WTC11 (cell line): ENCODE measurements around the gene ARHGAP26. TPM values are rescaled to one million over a fixed set of nuclear protein-coding genes. Genes with fewer than 3 reads are reported as not detected.
A peak's percentile ranks its signal among the peaks of the same experiment; 100 is the strongest.
"Not testable (repeated sequence)": the region's sequence is repeated elsewhere in the genome, so short reads cannot be mapped to it uniquely, and the experiment has no call there.

Experiments
- ATAC-seq: fragments of 200-7000 bp; cut with Tn5 transposase; 2 replicates; pipeline ENCODE4 v1.10.0; 2021; ENCODE audit warnings: mild to moderate bottlenecking, moderate library complexity
- CTCF ChIA-PET: fragments of 300-600 bp; sonication (Branson Sonifier 250); formaldehyde crosslinking; loops from one replicate; lab custom pipeline; 2021; ENCODE audit warnings: antibody characterized with exemption; lab: Charles Lee
- POLR2A ChIA-PET: fragments of 350-600 bp; sonication (Branson Sonifier 250); formaldehyde crosslinking; loops from one replicate; lab custom pipeline; 2021; ENCODE audit warnings: antibody characterized with exemption; lab: Charles Lee
- DNase-seq: peaks from one replicate; pipeline ENCODE4 v3.0.0; 2021; ENCODE audit warnings: low spot score
- H3K27ac Mint-ChIP-seq: 2 replicates; pipeline ENCODE4 v1.8.0; 2021; ENCODE audit warnings: mixed read lengths
- H3K27me3 Mint-ChIP-seq: 2 replicates; pipeline ENCODE4 v1.8.0; 2021; ENCODE audit warnings: low read depth, mild to moderate bottlenecking, moderate library complexity, mixed read lengths
- H3K36me3 Mint-ChIP-seq: 2 replicates; pipeline ENCODE4 v1.8.0; 2021; ENCODE audit warnings: mixed read lengths
- H3K4me1 Mint-ChIP-seq: 2 replicates; pipeline ENCODE4 v1.8.0; 2022; ENCODE audit warnings: mixed read lengths
- H3K4me3 Mint-ChIP-seq: 2 replicates; pipeline ENCODE4 v1.8.0; 2021; ENCODE audit warnings: mild to moderate bottlenecking, moderate library complexity, mixed read lengths
- H3K9me3 Mint-ChIP-seq: 2 replicates; pipeline ENCODE4 v1.8.0; 2021; ENCODE audit warnings: mixed read lengths
- FOXK1 ChIP-seq: sonication (generic); formaldehyde crosslinking; IDR thresholded peaks from 2 replicates; pipeline ENCODE4 v1.8.0; 2022; ENCODE audit warnings: mild to moderate bottlenecking, moderate library complexity, missing genetic modification reagents
- MXD4 ChIP-seq: fragments of 250-450 bp; sonication (Bioruptor Pico); IDR thresholded peaks from 2 replicates; pipeline ENCODE4 v1.8.0; 2021; ENCODE audit warnings: mild to moderate bottlenecking, moderate library complexity, borderline replicate concordance
- NFE2L1 ChIP-seq: sonication (generic); formaldehyde crosslinking; IDR thresholded peaks from 2 replicates; pipeline ENCODE4 v1.8.1; 2023; ENCODE audit warnings: missing genetic modification reagents
- NR3C1 ChIP-seq: sonication (generic); formaldehyde crosslinking; conservative IDR thresholded peaks from 2 replicates; pipeline ENCODE4 v1.8.1; 2023; ENCODE audit warnings: low read depth, mild to moderate bottlenecking, missing genetic modification reagents
- SMAD4 ChIP-seq: sonication (generic); formaldehyde crosslinking; IDR thresholded peaks from 2 replicates; pipeline ENCODE4 v1.8.0; 2022; ENCODE audit warnings: mild to moderate bottlenecking, missing genetic modification reagents
- TCF7 ChIP-seq: sonication (generic); formaldehyde crosslinking; IDR thresholded peaks from 2 replicates; pipeline ENCODE4 v1.8.0; 2022; ENCODE audit warnings: mild to moderate bottlenecking, low read depth, missing genetic modification reagents, moderate library complexity
- ZNF138 ChIP-seq: sonication (generic); formaldehyde crosslinking; conservative IDR thresholded peaks from 2 replicates; pipeline ENCODE4 v1.8.1; 2022; ENCODE audit warnings: mild to moderate bottlenecking, moderate library complexity, missing genetic modification reagents
- ZNF219 ChIP-seq: sonication (generic); formaldehyde crosslinking; IDR thresholded peaks from 2 replicates; pipeline ENCODE4 v1.8.0; 2023; ENCODE audit warnings: missing genetic modification reagents, mild to moderate bottlenecking, borderline replicate concordance
- ZNF396 ChIP-seq: fragments of 250-450 bp; sonication (Bioruptor Pico); IDR thresholded peaks from 2 replicates; pipeline ENCODE4 v1.8.0; 2021; ENCODE audit warnings: mild to moderate bottlenecking, moderate library complexity, borderline replicate concordance
- total RNA-seq: library from RNA; stranded (reverse); gene quantifications from 3 replicates; pipeline ENCODE4 v1.2.3, GENCODE V29; 2021
- TF ChIP-seq, protein P1 (sequence below): fragments of 250-450 bp; sonication (Bioruptor Pico); conservative IDR thresholded peaks from 2 replicates; pipeline ENCODE4 v1.9.0; 2021; ENCODE audit warnings: mild to moderate bottlenecking
- TF ChIP-seq, protein P2 (sequence below): sonication (generic); formaldehyde crosslinking; IDR thresholded peaks from 2 replicates; pipeline ENCODE4 v1.8.1; 2022; ENCODE audit warnings: missing genetic modification reagents, borderline replicate concordance
- TF ChIP-seq, protein P3 (sequence below): fragments of 200-600 bp; IDR thresholded peaks from 2 replicates; pipeline ENCODE4 v1.8.0; 2022; ENCODE audit warnings: antibody characterized with exemption
- TF ChIP-seq, protein P4 (sequence below): sonication (generic); formaldehyde crosslinking; IDR thresholded peaks from 2 replicates; pipeline ENCODE4 v1.8.1; 2022; ENCODE audit warnings: low read depth, mild to moderate bottlenecking, moderate library complexity, missing genetic modification reagents, borderline replicate concordance
- TF ChIP-seq, protein P5 (sequence below): sonication (generic); formaldehyde crosslinking; IDR thresholded peaks from 2 replicates; pipeline ENCODE4 v1.8.1; 2022; ENCODE audit warnings: mild to moderate bottlenecking, missing genetic modification reagents, moderate library complexity, borderline replicate concordance

The ARHGAP26 gene
- total RNA-seq, 1 experiment from 2014 or later, result 22.3 TPM

DNA sequence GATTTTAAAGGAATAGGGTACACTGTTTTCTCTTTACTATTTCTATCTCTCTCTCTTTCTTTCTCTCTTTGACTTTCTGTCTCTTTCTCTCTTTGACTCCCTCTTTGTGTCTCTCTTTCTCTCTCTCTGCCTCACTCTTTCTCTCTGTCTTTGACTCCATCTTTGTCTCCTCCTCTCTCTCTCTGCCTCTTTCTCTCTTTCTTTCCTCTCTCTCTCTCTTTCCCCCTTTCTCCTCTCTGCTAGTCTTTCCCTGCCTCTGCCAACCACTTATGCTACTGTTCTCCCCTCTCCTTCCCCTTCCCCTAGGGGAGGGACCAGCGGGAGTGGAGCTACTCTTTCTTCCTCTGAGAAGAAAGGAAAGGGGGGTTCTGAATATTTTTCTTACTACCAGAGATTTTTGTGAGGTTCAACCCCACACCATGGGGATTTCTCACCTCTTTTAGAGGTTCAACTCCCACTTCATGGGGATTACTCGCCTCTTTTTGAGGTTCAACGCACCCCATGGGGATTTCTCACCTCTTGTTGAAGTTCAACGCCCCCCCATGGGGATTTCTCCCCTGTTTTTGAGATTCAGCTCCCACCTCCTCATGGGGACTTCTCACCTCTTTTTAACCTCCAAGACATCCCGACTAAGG, 323.4 kb downstream of the ARHGAP26 start:
- DNase-seq (no peak), ATAC-seq (peak; percentile 11)
- Mint-ChIP-seq H3K36me3 (peaks cover 5% of the 10 kb centered on the region; the same call in 1 of the 2 replicates), H3K4me1 (peaks cover 65% of the 10 kb centered on the region), H3K27ac (peak overlapping the region; percentile 48; the same call in 1 of the 2 replicates), H3K4me3 (peak overlapping the region; percentile 53), H3K9me3 (0 out of 2 replicates have a peak, but pooled peaks cover 5% of the 10 kb centered on the region), H3K27me3 (no peaks in the 10 kb centered on the region)
- TF ChIP-seq, protein P1, sequence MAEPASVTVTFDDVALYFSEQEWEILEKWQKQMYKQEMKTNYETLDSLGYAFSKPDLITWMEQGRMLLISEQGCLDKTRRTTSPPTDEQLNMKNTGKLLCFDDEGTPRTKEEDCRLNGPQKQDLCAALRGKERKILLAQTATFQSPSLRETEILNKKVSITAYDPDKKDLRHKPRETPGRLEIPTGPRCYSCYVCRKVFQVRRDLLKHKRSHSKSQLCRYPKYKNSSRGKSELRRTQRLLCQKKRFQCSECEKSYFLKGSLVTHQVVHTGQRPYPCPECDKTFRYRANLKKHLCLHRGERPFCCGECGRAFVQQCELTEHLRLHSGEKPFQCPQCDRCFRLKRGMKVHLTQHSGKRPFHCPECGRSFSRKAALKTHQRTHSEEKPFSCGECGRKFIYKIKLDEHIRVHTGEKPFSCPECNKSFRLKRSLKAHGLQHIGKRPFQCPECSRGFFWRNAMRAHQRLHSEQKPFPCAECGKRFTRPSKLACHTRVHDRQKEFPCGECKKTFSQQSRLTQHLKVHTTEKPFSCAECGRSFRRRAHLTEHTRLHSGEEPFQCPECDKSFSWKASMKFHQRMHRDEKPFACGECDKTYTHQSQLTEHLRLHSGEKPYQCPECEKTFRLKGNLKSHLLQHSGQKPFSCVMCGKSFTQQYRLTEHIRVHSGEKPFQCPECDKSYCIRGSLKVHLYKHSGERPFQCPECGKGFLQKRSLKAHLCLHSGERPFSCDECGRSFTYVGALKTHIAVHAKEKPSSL (CRISPR knock-in tag), result no peak
- TF ChIP-seq, protein P2, sequence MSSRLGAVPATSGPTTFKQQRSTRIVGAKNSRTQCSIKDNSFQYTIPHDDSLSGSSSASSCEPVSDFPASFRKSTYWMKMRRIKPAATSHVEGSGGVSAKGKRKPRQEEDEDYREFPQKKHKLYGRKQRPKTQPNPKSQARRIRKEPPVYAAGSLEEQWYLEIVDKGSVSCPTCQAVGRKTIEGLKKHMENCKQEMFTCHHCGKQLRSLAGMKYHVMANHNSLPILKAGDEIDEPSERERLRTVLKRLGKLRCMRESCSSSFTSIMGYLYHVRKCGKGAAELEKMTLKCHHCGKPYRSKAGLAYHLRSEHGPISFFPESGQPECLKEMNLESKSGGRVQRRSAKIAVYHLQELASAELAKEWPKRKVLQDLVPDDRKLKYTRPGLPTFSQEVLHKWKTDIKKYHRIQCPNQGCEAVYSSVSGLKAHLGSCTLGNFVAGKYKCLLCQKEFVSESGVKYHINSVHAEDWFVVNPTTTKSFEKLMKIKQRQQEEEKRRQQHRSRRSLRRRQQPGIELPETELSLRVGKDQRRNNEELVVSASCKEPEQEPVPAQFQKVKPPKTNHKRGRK (CRISPR knock-in tag), result 0 out of 2 replicates have a peak, but pooled peaks have one; percentile 61
- no peak for TF ChIP-seq ZNF396
- no peak for TF ChIP-seq NFE2L1 (CRISPR knock-in tag)
- no peak for TF ChIP-seq MXD4
- ChIA-PET CTCF (interaction anchor here (0.9 to 1.6 kb wide), 8 partner anchors 9 to 286 kb away, joined by 3 to 6 read pairs (median 4); no protein-coding TSS in a partner anchor), POLR2A (no interaction called here)

DNA sequence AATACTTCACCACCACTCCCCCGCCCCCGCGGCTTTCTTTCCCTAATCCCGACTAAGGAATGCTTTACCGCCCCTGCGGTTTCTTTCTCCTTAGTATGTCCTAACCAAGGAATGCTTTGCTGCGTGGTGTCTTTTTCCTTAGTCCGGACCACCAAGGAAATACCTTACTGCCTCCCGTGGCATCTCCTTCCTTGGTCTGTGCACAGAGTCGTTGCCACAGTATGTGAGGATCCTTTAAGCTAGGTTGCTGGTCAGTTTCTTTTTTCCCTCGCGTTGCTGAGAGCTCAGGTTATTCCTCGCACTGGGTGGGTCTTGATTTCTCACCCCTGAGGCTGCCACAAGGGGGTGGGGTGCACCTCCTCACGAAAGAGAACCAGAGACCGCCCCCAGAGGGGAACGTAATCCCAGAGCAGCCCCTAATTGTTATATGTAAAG, 323.9 kb downstream of the ARHGAP26 start:
- Mint-ChIP-seq H3K36me3 (0 out of 2 replicates have a peak, but pooled peaks cover 3% of the 10 kb centered on the region), H3K4me3 (peak overlapping the region; percentile 53), H3K27ac (peak overlapping the region; percentile 48), H3K9me3 (0 out of 2 replicates have a peak, but pooled peaks cover 5% of the 10 kb centered on the region)
- POLR2A ChIA-PET, result no interaction called here
- TF ChIP-seq, protein P3, sequence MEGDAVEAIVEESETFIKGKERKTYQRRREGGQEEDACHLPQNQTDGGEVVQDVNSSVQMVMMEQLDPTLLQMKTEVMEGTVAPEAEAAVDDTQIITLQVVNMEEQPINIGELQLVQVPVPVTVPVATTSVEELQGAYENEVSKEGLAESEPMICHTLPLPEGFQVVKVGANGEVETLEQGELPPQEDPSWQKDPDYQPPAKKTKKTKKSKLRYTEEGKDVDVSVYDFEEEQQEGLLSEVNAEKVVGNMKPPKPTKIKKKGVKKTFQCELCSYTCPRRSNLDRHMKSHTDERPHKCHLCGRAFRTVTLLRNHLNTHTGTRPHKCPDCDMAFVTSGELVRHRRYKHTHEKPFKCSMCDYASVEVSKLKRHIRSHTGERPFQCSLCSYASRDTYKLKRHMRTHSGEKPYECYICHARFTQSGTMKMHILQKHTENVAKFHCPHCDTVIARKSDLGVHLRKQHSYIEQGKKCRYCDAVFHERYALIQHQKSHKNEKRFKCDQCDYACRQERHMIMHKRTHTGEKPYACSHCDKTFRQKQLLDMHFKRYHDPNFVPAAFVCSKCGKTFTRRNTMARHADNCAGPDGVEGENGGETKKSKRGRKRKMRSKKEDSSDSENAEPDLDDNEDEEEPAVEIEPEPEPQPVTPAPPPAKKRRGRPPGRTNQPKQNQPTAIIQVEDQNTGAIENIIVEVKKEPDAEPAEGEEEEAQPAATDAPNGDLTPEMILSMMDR, result peak; percentile 22; the same call in 1 of the 2 replicates
- no peak for TF ChIP-seq FOXK1 (CRISPR knock-in tag)
- TF ChIP-seq, all 79 proteins: peak for 1
- ATAC-seq (peak; percentile 93), DNase-seq (peak; percentile 78)
- CTCF ChIA-PET, result interaction anchor here (0.9 to 1.6 kb wide), 8 partner anchors 10 to 285 kb away, joined by 3 to 6 read pairs (median 4); no protein-coding TSS in a partner anchor
- Mint-ChIP-seq H3K27me3 (no peaks in the 10 kb centered on the region), H3K4me1 (peaks cover 61% of the 10 kb centered on the region)

DNA sequence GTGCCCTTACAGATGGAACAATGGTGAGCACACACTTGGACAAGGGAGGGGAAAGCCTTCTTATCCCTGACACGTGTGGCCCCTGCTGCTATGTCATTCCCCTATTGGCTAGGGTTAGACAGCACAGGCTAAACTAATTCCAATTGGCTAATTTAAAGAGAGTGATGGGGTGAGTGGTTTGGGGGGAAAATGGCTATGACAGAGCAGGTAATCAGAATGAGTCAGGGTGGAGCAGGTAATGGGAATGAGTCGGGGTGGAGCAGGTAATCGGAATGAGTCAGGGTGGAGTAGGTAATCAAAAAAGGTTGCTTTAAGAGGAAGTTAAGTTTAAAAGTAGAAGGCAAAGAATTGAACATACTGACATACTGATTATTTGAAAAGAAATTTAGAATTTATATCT, 324.4 kb downstream of the ARHGAP26 start:
- peak; percentile 36 for ATAC-seq
- H3K27ac Mint-ChIP-seq, result peak overlapping the region; percentile 30; the same call in 1 of the 2 replicates
- CTCF ChIA-PET, result interaction anchor here (1.6 kb wide), 1 partner anchor 92 kb away, joined by 4 read pairs; no protein-coding TSS in a partner anchor
- POLR2A ChIA-PET, DNase-seq, H3K36me3 Mint-ChIP-seq, H3K9me3 Mint-ChIP-seq, H3K27me3 Mint-ChIP-seq: not testable (repeated sequence)
- peak overlapping the region; percentile 53 for H3K4me3 Mint-ChIP-seq
- H3K4me1 Mint-ChIP-seq, result peaks cover 56% of the 10 kb centered on the region

DNA sequence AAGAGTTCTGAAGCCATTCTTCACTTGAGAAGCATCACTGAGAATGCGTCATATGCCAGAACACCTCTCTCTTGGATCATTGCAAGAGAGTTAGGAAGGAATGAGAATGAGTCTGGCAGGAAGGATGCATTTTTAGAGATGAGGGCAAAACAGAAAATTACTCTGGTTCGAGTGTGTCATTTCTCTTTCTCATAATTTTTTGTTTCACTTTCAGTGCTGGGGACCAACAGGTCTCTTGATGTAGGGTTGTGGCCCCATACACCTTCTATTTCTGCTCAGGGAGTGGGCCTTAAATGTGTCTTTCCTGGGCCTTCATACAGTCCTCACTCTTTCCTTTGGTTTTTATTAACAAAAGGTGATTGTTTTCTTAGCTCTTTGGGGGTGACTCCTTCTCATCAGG, 330.9 kb downstream of the ARHGAP26 start:
- DNase-seq (no peak), ATAC-seq (no peak)
- H3K27me3 Mint-ChIP-seq, result no peaks in the 10 kb centered on the region
- ChIA-PET POLR2A (no interaction called here), CTCF (interaction anchor here (0.5 kb wide), 1 partner anchor 558 kb away, joined by 3 read pairs; no protein-coding TSS in a partner anchor)
- TF ChIP-seq TCF7 (CRISPR knock-in tag), result no peak
- TF ChIP-seq, protein P4, sequence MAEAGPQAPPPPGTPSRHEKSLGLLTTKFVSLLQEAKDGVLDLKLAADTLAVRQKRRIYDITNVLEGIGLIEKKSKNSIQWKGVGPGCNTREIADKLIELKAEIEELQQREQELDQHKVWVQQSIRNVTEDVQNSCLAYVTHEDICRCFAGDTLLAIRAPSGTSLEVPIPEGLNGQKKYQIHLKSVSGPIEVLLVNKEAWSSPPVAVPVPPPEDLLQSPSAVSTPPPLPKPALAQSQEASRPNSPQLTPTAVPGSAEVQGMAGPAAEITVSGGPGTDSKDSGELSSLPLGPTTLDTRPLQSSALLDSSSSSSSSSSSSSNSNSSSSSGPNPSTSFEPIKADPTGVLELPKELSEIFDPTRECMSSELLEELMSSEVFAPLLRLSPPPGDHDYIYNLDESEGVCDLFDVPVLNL (CRISPR knock-in tag), result no peak
- TF ChIP-seq NFE2L1 (CRISPR knock-in tag), result no peak
- no peak for TF ChIP-seq SMAD4 (CRISPR knock-in tag)
- TF ChIP-seq, protein P5, sequence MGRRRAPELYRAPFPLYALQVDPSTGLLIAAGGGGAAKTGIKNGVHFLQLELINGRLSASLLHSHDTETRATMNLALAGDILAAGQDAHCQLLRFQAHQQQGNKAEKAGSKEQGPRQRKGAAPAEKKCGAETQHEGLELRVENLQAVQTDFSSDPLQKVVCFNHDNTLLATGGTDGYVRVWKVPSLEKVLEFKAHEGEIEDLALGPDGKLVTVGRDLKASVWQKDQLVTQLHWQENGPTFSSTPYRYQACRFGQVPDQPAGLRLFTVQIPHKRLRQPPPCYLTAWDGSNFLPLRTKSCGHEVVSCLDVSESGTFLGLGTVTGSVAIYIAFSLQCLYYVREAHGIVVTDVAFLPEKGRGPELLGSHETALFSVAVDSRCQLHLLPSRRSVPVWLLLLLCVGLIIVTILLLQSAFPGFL (CRISPR knock-in tag), result no peak
- TF ChIP-seq ZNF138 (CRISPR knock-in tag), result no peak
- no peak for TF ChIP-seq ZNF219
- no peak for TF ChIP-seq NR3C1
- no peaks in the 10 kb centered on the region for H3K9me3 Mint-ChIP-seq
- peaks cover 5% of the 10 kb centered on the region for H3K4me1 Mint-ChIP-seq
- no peak overlapping the region for H3K4me3 Mint-ChIP-seq
- no peak overlapping the region for H3K27ac Mint-ChIP-seq
- no peaks in the 10 kb centered on the region; the same call in 1 of the 2 replicates for H3K36me3 Mint-ChIP-seq
